PC-3 (cell line): ENCODE measurements around the gene SLC17A1. TPM values are rescaled to one million over a fixed set of nuclear protein-coding genes. Genes with fewer than 3 reads are reported as not detected.

Experiments used
- ATAC-seq: fragments of 200-7000 bp; cut with Tn5 transposase; 2 replicates; pipeline ENCODE4 v1.9.1; 2020; ENCODE audit warnings: mild to moderate bottlenecking, moderate library complexity
- BruUV-seq: library from RNA; stranded (reverse); fragments of 400-500 nt; replicated peaks from 2 replicates; lab custom pipeline; 2021; lab: Mats Ljungman, UMichigan
- CTCF ChIA-PET: fragments of 300-600 bp; sonication (Branson Sonifier 250); formaldehyde crosslinking; loops from one replicate; lab custom pipeline; 2022; ENCODE audit warnings: antibody characterized with exemption; lab: Charles Lee
- POLR2A ChIA-PET: fragments of 300-600 bp; sonication (Branson Sonifier 250); formaldehyde crosslinking; loops from one replicate; lab custom pipeline; 2022; ENCODE audit warnings: antibody characterized with exemption; ENCODE audit not compliant: unreplicated experiment; lab: Charles Lee
- DNase-seq: peaks from one replicate; pipeline ENCODE4 v3.0.0-alpha.2; 2015
- H2AFZ ChIP-seq: fragments of 300-600 bp; sonication (generic); 2 replicates; pipeline ENCODE4 v1.6.0; 2016; ENCODE audit warnings: antibody characterized with exemption, low read length
- H3F3A ChIP-seq: fragments of 300-600 bp; sonication (generic); one replicate; pipeline ENCODE4 v1.6.0; 2017; ENCODE audit warnings: antibody characterized with exemption, low read length, control low read depth, mild to moderate bottlenecking; ENCODE audit not compliant: unreplicated experiment
- H3K27ac ChIP-seq: fragments of 300-600 bp; sonication (generic); 2 replicates; pipeline ENCODE4 v1.5.1; 2016; ENCODE audit warnings: mild to moderate bottlenecking, low read length
- H3K27me3 ChIP-seq: fragments of 300-600 bp; sonication (generic); 2 replicates; pipeline ENCODE4 v1.6.1; 2016; ENCODE audit warnings: low read length, mixed read lengths
- H3K36me3 ChIP-seq: fragments of 300-600 bp; sonication (generic); 2 replicates; pipeline ENCODE4 v1.6.1; 2016; ENCODE audit warnings: low read depth, mixed run types, low read length, mixed read lengths
- H3K4me1 ChIP-seq: fragments of 300-600 bp; sonication (generic); 2 replicates; pipeline ENCODE4 v1.5.1; 2016; ENCODE audit warnings: low read length; ENCODE audit not compliant: insufficient read depth
- H3K4me2 ChIP-seq: fragments of 300-600 bp; sonication (generic); 2 replicates; pipeline ENCODE4 v1.6.0; 2016; ENCODE audit warnings: low read length
- H3K4me3 ChIP-seq: fragments of 300-600 bp; sonication (generic); 2 replicates; pipeline ENCODE4 v1.5.1; 2016; ENCODE audit warnings: mild to moderate bottlenecking, low read length, mixed read lengths
- H3K79me2 ChIP-seq: fragments of 300-600 bp; sonication (generic); 2 replicates; pipeline ENCODE4 v1.6.1; 2017; ENCODE audit warnings: low read length, mixed read lengths
- H3K9ac ChIP-seq: fragments of 300-600 bp; sonication (generic); 2 replicates; pipeline ENCODE4 v1.6.0; 2016; ENCODE audit warnings: mild to moderate bottlenecking, low read length
- H3K9me2 ChIP-seq: fragments of 300-600 bp; sonication (generic); replicated peaks from 2 replicates; pipeline ENCODE4 v1.6.1; 2016; ENCODE audit warnings: mixed run types, low read length, mixed read lengths
- H3K9me3 ChIP-seq: fragments of 300-600 bp; sonication (generic); 2 replicates; pipeline ENCODE4 v1.6.1; 2016; ENCODE audit warnings: low read length, mixed read lengths
- H4K20me1 ChIP-seq: fragments of 300-600 bp; sonication (generic); 2 replicates; pipeline ENCODE4 v1.6.1; 2016; ENCODE audit warnings: low read length, mixed read lengths
- EZH2 ChIP-seq: fragments of 300-600 bp; sonication (generic); IDR thresholded peaks from one replicate; pipeline ENCODE4 v1.6.1; 2017; ENCODE audit warnings: antibody characterized with exemption, mild to moderate bottlenecking, low read length; ENCODE audit not compliant: unreplicated experiment
- EZH2phosphoT487 ChIP-seq: fragments of 300-600 bp; sonication (generic); IDR thresholded peaks from 2 replicates; pipeline ENCODE4 v1.6.1; 2018; ENCODE audit warnings: mild to moderate bottlenecking, antibody characterized with exemption, low read length, borderline replicate concordance
- intact Hi-C: fragments of 100-400 bp; cut with micrococcal nuclease; formaldehyde crosslinking; loops from 2 replicates; pipeline ENCODE4 v1.9.0; 2023
- total RNA-seq: library from RNA; depleted of rRNA; stranded (reverse); fragments of >200 nt; gene quantifications from 2 replicates; pipeline ENCODE4 v1.2.3, GENCODE V29; 2014
- TF ChIP-seq, protein P1 (sequence below): fragments of 300-600 bp; sonication (generic); conservative IDR thresholded peaks from 2 replicates; pipeline ENCODE4 v1.5.1; 2017; ENCODE audit warnings: antibody characterized with exemption, low read depth, mild to moderate bottlenecking, low read length

Gene SLC17A1
- total RNA-seq, 1 experiment from 2014 or later = not detected

DNA sequence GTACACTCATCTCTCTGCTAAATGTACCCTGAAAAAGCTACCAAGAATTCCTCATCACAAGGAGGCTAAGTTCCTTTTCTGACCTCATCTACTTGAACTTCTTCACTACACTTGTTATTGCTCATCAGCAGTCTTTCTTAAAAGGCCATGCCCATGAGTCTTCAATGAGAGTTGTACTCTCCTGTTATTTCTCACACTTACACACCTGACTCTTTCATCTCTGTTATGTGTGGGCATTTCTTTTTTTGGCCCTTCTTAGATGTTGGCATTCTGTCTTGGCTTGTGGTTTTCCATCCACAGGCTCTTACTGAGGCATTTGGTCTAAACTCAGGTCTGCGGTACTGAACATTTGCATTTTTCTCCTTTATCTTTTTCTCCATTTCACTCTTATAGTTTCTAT lies 10.7 kb upstream of the SLC17A1 start:
- H3F3A ChIP-seq = no peaks in the 10 kb centered on the region
- no peak for TF ChIP-seq EZH2
- TF ChIP-seq, protein P1, sequence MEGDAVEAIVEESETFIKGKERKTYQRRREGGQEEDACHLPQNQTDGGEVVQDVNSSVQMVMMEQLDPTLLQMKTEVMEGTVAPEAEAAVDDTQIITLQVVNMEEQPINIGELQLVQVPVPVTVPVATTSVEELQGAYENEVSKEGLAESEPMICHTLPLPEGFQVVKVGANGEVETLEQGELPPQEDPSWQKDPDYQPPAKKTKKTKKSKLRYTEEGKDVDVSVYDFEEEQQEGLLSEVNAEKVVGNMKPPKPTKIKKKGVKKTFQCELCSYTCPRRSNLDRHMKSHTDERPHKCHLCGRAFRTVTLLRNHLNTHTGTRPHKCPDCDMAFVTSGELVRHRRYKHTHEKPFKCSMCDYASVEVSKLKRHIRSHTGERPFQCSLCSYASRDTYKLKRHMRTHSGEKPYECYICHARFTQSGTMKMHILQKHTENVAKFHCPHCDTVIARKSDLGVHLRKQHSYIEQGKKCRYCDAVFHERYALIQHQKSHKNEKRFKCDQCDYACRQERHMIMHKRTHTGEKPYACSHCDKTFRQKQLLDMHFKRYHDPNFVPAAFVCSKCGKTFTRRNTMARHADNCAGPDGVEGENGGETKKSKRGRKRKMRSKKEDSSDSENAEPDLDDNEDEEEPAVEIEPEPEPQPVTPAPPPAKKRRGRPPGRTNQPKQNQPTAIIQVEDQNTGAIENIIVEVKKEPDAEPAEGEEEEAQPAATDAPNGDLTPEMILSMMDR = no peak
- H3K79me2 ChIP-seq = no peaks in the 10 kb centered on the region

DNA sequence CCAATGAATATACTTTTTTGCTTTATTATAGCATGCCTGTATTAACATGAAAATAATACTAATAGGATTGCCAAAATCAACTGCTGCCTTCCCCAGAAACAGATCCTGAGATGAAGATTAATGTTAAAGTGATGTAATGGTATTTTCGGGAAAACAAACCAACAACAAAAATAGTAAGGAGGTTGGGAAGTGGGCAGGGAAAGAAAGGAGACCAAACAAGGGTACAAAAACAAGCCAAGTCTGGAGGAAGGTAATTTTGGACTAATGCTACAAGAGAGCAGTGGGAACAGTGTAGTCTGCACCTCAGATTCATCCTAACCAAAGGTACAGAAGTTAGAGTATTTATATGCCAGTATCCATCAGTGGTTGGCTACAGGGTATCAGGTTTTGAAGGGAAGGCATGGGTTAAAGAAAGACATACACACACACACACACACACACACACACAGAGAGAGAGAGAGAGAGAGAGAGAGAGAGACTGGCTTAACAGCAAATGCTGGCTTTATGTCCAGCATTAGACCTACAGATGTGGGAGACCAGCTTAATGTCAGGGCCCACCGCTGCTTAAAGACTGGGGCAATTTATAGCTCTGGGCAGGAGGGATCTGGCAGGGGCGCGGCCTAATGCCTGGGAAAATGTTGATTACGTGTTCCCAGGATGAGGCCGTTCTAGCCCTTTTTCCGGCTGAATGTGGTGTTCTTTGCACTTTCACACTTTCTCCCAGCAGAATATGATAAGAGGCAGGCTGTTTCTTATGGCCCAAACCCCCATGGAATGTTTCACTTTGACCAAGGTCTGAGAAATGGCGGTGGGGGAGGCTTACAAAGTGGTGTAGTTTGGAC lies 3.8 kb upstream of the SLC17A1 start:
- no peak for ATAC-seq

More for the DNA sequence above, 10.7 kb upstream of the SLC17A1 start:
- ATAC-seq (no peak), DNase-seq (no peak)
- Histone ChIP-seq H3K4me1 (no peaks in the 10 kb centered on the region), H3K4me3 (no peak overlapping the region), H3K9ac (no peak overlapping the region), H4K20me1 (no peaks in the 10 kb centered on the region), H3K9me2 (no peaks in the 10 kb centered on the region), H3K27ac (no peak overlapping the region), H2AFZ (no peak overlapping the region), H3K4me2 (no peak overlapping the region), H3K9me3 (no peaks in the 10 kb centered on the region), H3K27me3 (peaks cover 89% of the 10 kb centered on the region), H3K36me3 (no peaks in the 10 kb centered on the region)
- ChIA-PET CTCF (no interaction called here), POLR2A (no interaction called here)
- intact Hi-C loops = no loop called here
- no TSS peak for BruUV-seq

DNA sequence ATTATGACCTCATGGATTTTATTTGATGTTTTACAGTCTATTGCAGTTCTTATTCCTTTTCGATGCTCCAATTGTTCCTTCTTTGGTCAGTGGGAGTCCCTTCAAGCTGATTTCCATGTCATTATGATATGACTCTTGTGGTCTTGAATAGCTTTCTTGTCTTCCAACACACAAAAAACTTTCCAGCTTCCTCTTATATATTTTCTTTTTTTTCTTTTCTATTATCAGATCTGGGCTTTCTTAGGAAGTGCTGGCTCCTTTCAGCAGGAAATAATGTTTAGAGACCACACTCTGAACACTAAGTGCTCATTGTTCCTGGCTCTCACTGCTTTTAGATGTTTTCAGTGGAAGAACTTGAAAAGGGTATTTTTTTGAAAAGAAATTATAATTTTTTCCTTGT lies 3.1 kb upstream of the SLC17A1 start:
- intact Hi-C loops = no loop called here
- no TSS peak for BruUV-seq
- Histone ChIP-seq H3K27ac (no peak overlapping the region), H3K9me2 (no peaks in the 10 kb centered on the region), H3K4me3 (no peak overlapping the region), H3K27me3 (peaks cover 91% of the 10 kb centered on the region), H3K4me1 (no peaks in the 10 kb centered on the region), H4K20me1 (no peaks in the 10 kb centered on the region), H3K79me2 (no peaks in the 10 kb centered on the region), H3K9me3 (no peaks in the 10 kb centered on the region), H3F3A (no peaks in the 10 kb centered on the region), H3K36me3 (no peaks in the 10 kb centered on the region), H3K9ac (no peak overlapping the region), H2AFZ (no peak overlapping the region), H3K4me2 (no peak overlapping the region)
- ATAC-seq (no peak), DNase-seq (no peak)
- TF ChIP-seq EZH2phosphoT487 (no peak), EZH2 (no peak)
- TF ChIP-seq, protein P1 = no peak
- POLR2A ChIA-PET = no interaction called here
- CTCF ChIA-PET = no interaction called here

More for the DNA sequence above, 3.8 kb upstream of the SLC17A1 start:
- no peak overlapping the region for H2AFZ ChIP-seq
- H3K27me3 ChIP-seq = peaks cover 92% of the 10 kb centered on the region
- DNase-seq = no peak
- no peaks in the 10 kb centered on the region for H4K20me1 ChIP-seq
- H3K4me1 ChIP-seq = no peaks in the 10 kb centered on the region
- no TSS peak for BruUV-seq
- H3K4me3 ChIP-seq = no peak overlapping the region
- intact Hi-C loops = no loop called here
- H3K9me3 ChIP-seq = no peaks in the 10 kb centered on the region
- no peaks in the 10 kb centered on the region for H3K9me2 ChIP-seq
- H3K27ac ChIP-seq = no peak overlapping the region
- ChIA-PET CTCF (no interaction called here), POLR2A (no interaction called here)
- TF ChIP-seq EZH2phosphoT487 = no peak
- TF ChIP-seq EZH2 = no peak
- TF ChIP-seq, protein P1 = no peak
- H3F3A ChIP-seq = no peaks in the 10 kb centered on the region
- no peak overlapping the region for H3K4me2 ChIP-seq
- no peaks in the 10 kb centered on the region for H3K36me3 ChIP-seq
- H3K9ac ChIP-seq = no peak overlapping the region
- H3K79me2 ChIP-seq = no peaks in the 10 kb centered on the region
